ENCODE measurements around the gene CACNA1A. TPM values are rescaled to one million over a fixed set of nuclear protein-coding genes. Genes with fewer than 3 reads are reported as not detected.

The CACNA1A gene
- total RNA-seq, 4 donors from 2014 or later = 0.33 to 0.75 (median 0.43) TPM

DNA sequence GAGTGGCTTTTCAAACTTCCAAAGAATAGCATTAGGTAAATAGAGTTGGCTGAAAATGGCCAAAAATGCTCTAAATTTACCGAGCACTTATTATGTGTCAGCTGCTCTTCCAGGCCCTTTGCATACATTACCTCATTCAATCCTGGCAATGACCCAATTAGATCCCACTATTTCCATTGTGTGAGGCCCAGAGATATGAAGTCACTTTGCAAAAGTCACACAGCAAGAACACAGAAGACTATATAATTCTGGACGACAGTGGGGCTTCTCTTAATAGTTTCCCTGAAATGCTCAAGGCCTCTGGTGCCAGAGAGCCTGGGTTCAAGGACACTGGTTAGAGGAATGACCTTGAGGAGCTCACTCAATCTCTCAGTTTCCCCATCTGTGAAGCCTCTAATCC is 209.3 kb downstream of the CACNA1A start:
- no peaks in the 10 kb centered on the region for H3K36me3 ChIP-seq
- no peak for DNase-seq (ENCODE audit: extremely low spot score)
- no peaks in the 10 kb centered on the region for H3K9me3 ChIP-seq
- H3K27ac ChIP-seq (replicated peaks in 1 of 4) = no peak overlapping the region
- WGBS = 88% methylated on average over 2 of the region's 2 CpGs
- intact Hi-C loops (cut with DNase I) = no loop called here
- TF ChIP-seq POLR2AphosphoS5 (IDR thresholded peaks at IDR 0.05) = no peak
- no peak for TF ChIP-seq EP300 (IDR thresholded peaks at IDR 0.05)
- TF ChIP-seq POLR2A (IDR thresholded peaks at IDR 0.05; ENCODE audit: low read depth) = no peak
- TF ChIP-seq, protein P1, sequence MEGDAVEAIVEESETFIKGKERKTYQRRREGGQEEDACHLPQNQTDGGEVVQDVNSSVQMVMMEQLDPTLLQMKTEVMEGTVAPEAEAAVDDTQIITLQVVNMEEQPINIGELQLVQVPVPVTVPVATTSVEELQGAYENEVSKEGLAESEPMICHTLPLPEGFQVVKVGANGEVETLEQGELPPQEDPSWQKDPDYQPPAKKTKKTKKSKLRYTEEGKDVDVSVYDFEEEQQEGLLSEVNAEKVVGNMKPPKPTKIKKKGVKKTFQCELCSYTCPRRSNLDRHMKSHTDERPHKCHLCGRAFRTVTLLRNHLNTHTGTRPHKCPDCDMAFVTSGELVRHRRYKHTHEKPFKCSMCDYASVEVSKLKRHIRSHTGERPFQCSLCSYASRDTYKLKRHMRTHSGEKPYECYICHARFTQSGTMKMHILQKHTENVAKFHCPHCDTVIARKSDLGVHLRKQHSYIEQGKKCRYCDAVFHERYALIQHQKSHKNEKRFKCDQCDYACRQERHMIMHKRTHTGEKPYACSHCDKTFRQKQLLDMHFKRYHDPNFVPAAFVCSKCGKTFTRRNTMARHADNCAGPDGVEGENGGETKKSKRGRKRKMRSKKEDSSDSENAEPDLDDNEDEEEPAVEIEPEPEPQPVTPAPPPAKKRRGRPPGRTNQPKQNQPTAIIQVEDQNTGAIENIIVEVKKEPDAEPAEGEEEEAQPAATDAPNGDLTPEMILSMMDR (IDR thresholded peaks at IDR 0.05) = no peak
- peaks cover 0 to 8% (median 6%) of the 10 kb centered on the region in 4 donors for H3K4me1 ChIP-seq
- no peak overlapping the region for H3K4me3 ChIP-seq
- H3K27me3 ChIP-seq = peaks cover 0 to 46% (median 12%) of the 10 kb centered on the region in 4 donors

DNA sequence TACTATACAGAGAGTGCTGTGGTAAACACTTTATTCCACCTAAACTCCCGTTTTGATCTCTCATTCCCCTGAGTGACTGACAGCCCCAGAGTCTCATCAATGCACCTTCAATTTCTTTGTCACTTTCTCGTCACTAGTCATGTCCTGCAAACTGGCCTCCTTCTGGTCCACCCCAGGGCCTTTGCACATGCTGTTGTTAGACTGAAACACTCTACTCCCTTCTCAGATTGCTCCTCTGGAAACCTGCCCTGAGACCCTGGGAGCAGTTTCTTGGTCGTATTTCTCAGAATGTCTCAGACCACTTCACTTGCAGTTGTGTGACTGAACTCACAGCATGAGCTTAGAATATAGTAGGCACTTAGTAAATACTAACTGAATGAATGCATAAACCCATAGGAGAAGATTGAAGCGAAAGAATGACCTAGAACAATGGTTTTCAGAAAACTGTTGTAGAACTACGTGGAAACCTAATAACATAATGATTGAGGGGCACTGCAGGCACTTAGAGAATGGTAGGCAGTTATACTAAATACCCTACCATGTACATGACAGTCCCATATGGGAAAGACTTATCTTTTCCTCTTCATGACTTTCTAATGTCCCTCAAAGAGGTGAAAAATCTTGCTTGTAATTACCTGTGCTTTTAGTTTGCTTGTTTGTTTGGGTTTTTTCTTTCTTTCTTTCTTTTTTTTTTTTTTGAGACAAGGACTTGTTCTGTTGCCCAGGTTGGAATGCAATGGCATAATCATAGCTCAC is 211.3 kb downstream of the CACNA1A start:
- intact Hi-C loops (cut with DNase I) = no loop called here
- Histone ChIP-seq H3K9me3 (no peaks in the 10 kb centered on the region), H3K27me3 (peaks cover 0 to 27% (median 12%) of the 10 kb centered on the region in 4 donors), H3K27ac (replicated peaks in 1 of 4) (no peak overlapping the region), H3K4me1 (peaks cover 0 to 8% (median 6%) of the 10 kb centered on the region in 4 donors), H3K4me3 (no peak overlapping the region), H3K36me3 (no peaks in the 10 kb centered on the region)
- TF ChIP-seq POLR2AphosphoS5 (IDR thresholded peaks at IDR 0.05) (no peak), POLR2A (IDR thresholded peaks at IDR 0.05; ENCODE audit: low read depth) (no peak), EP300 (IDR thresholded peaks at IDR 0.05) (no peak)
- TF ChIP-seq, protein P1 (IDR thresholded peaks at IDR 0.05) = no peak
- no peak for DNase-seq (ENCODE audit: extremely low spot score)
- WGBS = 90% methylated on average over 5 of the region's 5 CpGs

DNA sequence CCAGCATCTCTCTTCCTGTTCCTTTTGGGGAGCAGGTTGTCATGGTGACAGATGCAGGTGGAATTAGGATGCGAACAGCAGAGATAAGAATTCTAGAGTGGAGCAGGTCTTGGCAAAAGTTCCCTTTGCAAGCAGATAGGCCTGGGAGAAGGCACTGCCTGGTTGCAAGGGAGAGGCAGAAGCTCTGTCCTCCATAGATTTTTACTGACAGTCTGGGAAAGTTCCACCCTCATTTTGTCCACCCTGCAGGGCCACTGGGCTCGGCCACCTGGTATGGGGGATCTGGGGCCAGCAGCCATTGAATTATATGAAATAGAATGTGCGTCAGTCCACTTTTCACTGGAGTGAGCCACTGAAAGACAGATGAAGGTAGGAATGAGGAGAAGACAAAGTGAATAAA is 214.4 kb downstream of the CACNA1A start:
- no peaks in the 10 kb centered on the region for H3K36me3 ChIP-seq
- DNase-seq (ENCODE audit: extremely low spot score) = no peak
- no peak overlapping the region for H3K4me3 ChIP-seq
- H3K27me3 ChIP-seq = no peaks in the 10 kb centered on the region
- no peak overlapping the region for H3K27ac ChIP-seq (replicated peaks in 1 of 4)
- 87% methylated on average over 3 of the region's 3 CpGs for WGBS
- no peaks in the 10 kb centered on the region for H3K4me1 ChIP-seq
- TF ChIP-seq POLR2AphosphoS5 (IDR thresholded peaks at IDR 0.05) = no peak
- TF ChIP-seq POLR2A (IDR thresholded peaks at IDR 0.05; ENCODE audit: low read depth) = no peak
- no peak for TF ChIP-seq EP300 (IDR thresholded peaks at IDR 0.05)
- TF ChIP-seq, protein P1 (IDR thresholded peaks at IDR 0.05) = no peak
- no peaks in the 10 kb centered on the region for H3K9me3 ChIP-seq
- intact Hi-C loops (cut with DNase I) = no loop called here

DNA sequence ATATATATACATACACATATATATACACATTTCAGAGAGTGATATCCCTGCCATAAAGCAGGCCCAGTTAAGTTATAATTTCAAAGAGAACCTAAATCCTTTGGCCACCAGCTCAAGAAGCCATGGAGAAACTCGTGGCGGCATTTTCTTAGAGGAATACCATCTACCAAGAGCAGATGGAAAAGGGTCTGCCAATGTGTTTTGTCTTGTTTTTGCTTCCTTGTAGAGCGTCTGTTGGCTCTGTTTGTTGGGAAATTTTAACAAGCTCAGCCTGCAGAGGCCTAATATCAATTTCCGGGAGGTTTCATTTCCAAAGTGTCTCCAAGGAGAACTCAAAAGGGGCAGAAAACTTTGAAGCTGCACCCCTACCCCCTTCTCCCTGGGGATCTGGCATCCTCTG is 215.5 kb downstream of the CACNA1A start:
- Histone ChIP-seq H3K36me3 (no peaks in the 10 kb centered on the region), H3K4me3 (no peak overlapping the region), H3K4me1 (no peaks in the 10 kb centered on the region), H3K9me3 (no peaks in the 10 kb centered on the region), H3K27me3 (no peaks in the 10 kb centered on the region), H3K27ac (replicated peaks in 1 of 4) (no peak overlapping the region)
- DNase-seq (ENCODE audit: extremely low spot score) = no peak
- intact Hi-C loops (cut with DNase I) = no loop called here
- TF ChIP-seq POLR2AphosphoS5 (IDR thresholded peaks at IDR 0.05) = no peak
- TF ChIP-seq POLR2A (IDR thresholded peaks at IDR 0.05; ENCODE audit: low read depth) = no peak
- TF ChIP-seq EP300 (IDR thresholded peaks at IDR 0.05) = no peak
- TF ChIP-seq, protein P1 (IDR thresholded peaks at IDR 0.05) = no peak
- WGBS = 66% methylated on average over 4 of the region's 4 CpGs

Measured in esophagus muscularis mucosa (tissue), 4 donors.